DND-41 (cell line): ENCODE data around the gene BPIFB1.

Experiments
- ATAC-seq: fragments of 200-7000 bp; cut with Tn5 transposase; 3 replicates; pipeline ENCODE4 v1.9.1; 2021; ENCODE audit warnings: low read depth; ENCODE audit not compliant: insufficient read depth
- DNase-seq: peaks from one replicate; pipeline ENCODE4 v3.0.0-alpha.2; 2020
- H2AFZ ChIP-seq: 2 replicates; pipeline ENCODE4 v1.6.0; 2012; ENCODE audit warnings: low read depth, low read length
- H3K27ac ChIP-seq: 2 replicates; pipeline ENCODE4 v1.5.1; 2012; ENCODE audit warnings: low read length, inconsistent platforms
- H3K27me3 ChIP-seq: fragments of 200-600 bp; sonication (generic); 2 replicates; pipeline ENCODE4 v1.6.0; 2012; ENCODE audit warnings: low read length, mild to moderate bottlenecking, inconsistent platforms; ENCODE audit not compliant: insufficient read depth, poor library complexity
- H3K36me3 ChIP-seq: 2 replicates; pipeline ENCODE4 v1.5.1; 2012; ENCODE audit warnings: low read length, inconsistent platforms; ENCODE audit not compliant: insufficient read depth
- H3K4me1 ChIP-seq: 2 replicates; pipeline ENCODE4 v1.5.1; 2012; ENCODE audit warnings: mild to moderate bottlenecking, low read length; ENCODE audit not compliant: insufficient read depth
- H3K4me2 ChIP-seq: 2 replicates; pipeline ENCODE4 v1.6.0; 2012; ENCODE audit warnings: mild to moderate bottlenecking, moderate library complexity, low read length, inconsistent platforms; ENCODE audit not compliant: insufficient read depth
- H3K4me3 ChIP-seq, 2 experiments: fragments of 200-600 bp in 1 of 2; shearing (Covaris generic) in 1 of 2; 2 replicates each; pipeline ENCODE4 v1.5.1; 2012 to 2016; ENCODE audit warnings: inconsistent platforms in 2 of 2, low read length in 2 of 2, mild to moderate bottlenecking in 2 of 2, low read depth in 1 of 2, moderate library complexity in 1 of 2
- H3K79me2 ChIP-seq: 2 replicates; pipeline ENCODE4 v1.6.0; 2012; ENCODE audit warnings: low read length, inconsistent platforms; ENCODE audit not compliant: insufficient read depth
- H3K9ac ChIP-seq: 2 replicates; pipeline ENCODE4 v1.6.0; 2012; ENCODE audit warnings: low read depth, mild to moderate bottlenecking, inconsistent platforms, low read length, moderate library complexity
- H3K9me3 ChIP-seq: 2 replicates; pipeline ENCODE4 v1.5.1; 2012; ENCODE audit warnings: low read length, moderate library complexity, mild to moderate bottlenecking, inconsistent platforms; ENCODE audit not compliant: insufficient read depth, severe bottlenecking
- H4K20me1 ChIP-seq: 2 replicates; pipeline ENCODE4 v1.6.0; 2012; ENCODE audit warnings: low read length; ENCODE audit not compliant: insufficient read depth
- CTCF ChIP-seq: IDR thresholded peaks from 2 replicates; pipeline ENCODE4 v1.5.1; 2012; ENCODE audit warnings: borderline replicate concordance, low read length, moderate library complexity, mild to moderate bottlenecking; ENCODE audit not compliant: poor library complexity, severe bottlenecking; ENCODE audit errors: extremely low read depth
- EZH2 ChIP-seq: IDR thresholded peaks from 3 replicates; pipeline ENCODE4 v1.6.1; 2012; ENCODE audit warnings: borderline replicate concordance, low read depth, mild to moderate bottlenecking, moderate library complexity, low read length, inconsistent platforms; ENCODE audit not compliant: severe bottlenecking

BPIFB1 gene

GRCh38 chr20:33252460-33252859 lies 30.6 kb upstream of the BPIFB1 start:
- ATAC-seq (no peak), DNase-seq (no peak)
- no peak overlapping the region for H3K9ac ChIP-seq
- H3K4me2 ChIP-seq, result no peak overlapping the region
- H3K27ac ChIP-seq, result no peak overlapping the region
- no peaks in the 10 kb centered on the region for H3K79me2 ChIP-seq
- H3K27me3 ChIP-seq, result peaks cover 6% of the 10 kb centered on the region
- no peak for TF ChIP-seq EZH2
- no peak for TF ChIP-seq CTCF
- H4K20me1 ChIP-seq, result no peaks in the 10 kb centered on the region
- no peaks in the 10 kb centered on the region for H3K36me3 ChIP-seq
- H3K4me3 ChIP-seq, result no peak overlapping the region
- H3K9me3 ChIP-seq, result no peaks in the 10 kb centered on the region
- no peak overlapping the region for H2AFZ ChIP-seq
- H3K4me1 ChIP-seq, result no peaks in the 10 kb centered on the region

- no peak overlapping the region for H2AFZ ChIP-seq
- no peak overlapping the region for H3K9ac ChIP-seq
- H3K9me3 ChIP-seq, result no peaks in the 10 kb centered on the region
- no peak overlapping the region for H3K4me2 ChIP-seq
- DNase-seq (no peak), ATAC-seq (no peak)
- no peaks in the 10 kb centered on the region for H3K79me2 ChIP-seq
- H3K27ac ChIP-seq, result no peak overlapping the region
- no peaks in the 10 kb centered on the region for H3K4me1 ChIP-seq
- no peak overlapping the region for H3K4me3 ChIP-seq
- TF ChIP-seq EZH2 (no peak), CTCF (no peak)
- no peaks in the 10 kb centered on the region for H4K20me1 ChIP-seq
- H3K36me3 ChIP-seq, result no peaks in the 10 kb centered on the region
- H3K27me3 ChIP-seq, result peaks cover 7% of the 10 kb centered on the region
These were observed 28.0 kb upstream of the BPIFB1 start for GRCh38 chr20:33255005-33255404.

GRCh38 chr20:33257237-33257636 lies 25.8 kb upstream of the BPIFB1 start:
- ATAC-seq, result no peak
- no peaks in the 10 kb centered on the region for H3K36me3 ChIP-seq
- H3K4me1 ChIP-seq, result no peaks in the 10 kb centered on the region
- no peak overlapping the region for H3K9ac ChIP-seq
- H3K79me2 ChIP-seq, result no peaks in the 10 kb centered on the region
- H4K20me1 ChIP-seq, result no peaks in the 10 kb centered on the region
- DNase-seq, result no peak
- H3K4me3 ChIP-seq, result no peak overlapping the region
- H2AFZ ChIP-seq, result no peak overlapping the region
- TF ChIP-seq CTCF, result no peak
- TF ChIP-seq EZH2, result no peak
- no peak overlapping the region for H3K4me2 ChIP-seq
- no peaks in the 10 kb centered on the region for H3K9me3 ChIP-seq
- no peak overlapping the region for H3K27ac ChIP-seq
- peaks cover 21% of the 10 kb centered on the region for H3K27me3 ChIP-seq

DNA sequence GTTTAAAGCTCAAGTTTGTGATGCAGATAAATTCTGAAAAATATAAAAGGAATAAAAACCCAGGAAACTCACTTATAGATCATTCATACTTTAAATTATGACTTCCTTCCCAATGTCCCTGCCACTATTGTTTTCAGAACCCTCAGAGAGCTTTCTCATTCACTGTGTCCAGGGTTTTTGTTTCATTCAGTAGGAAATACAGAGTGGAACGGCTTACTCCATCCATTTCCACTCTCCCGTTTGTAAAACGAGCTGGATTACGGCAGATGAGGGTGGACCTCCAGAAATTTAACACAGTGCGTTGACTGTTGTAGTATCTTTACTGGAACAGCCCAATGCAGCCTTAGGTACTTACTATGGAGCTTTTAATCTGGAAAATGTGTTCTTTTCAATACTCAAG lies 23.6 kb upstream of the BPIFB1 start:
- Histone ChIP-seq H3K9ac (no peak overlapping the region), H3K36me3 (no peaks in the 10 kb centered on the region), H3K4me3 (no peak overlapping the region), H3K27ac (no peak overlapping the region), H4K20me1 (no peaks in the 10 kb centered on the region; the same call in 1 of the 2 replicates), H3K4me2 (no peak overlapping the region), H2AFZ (no peak overlapping the region), H3K27me3 (peaks cover 31% of the 10 kb centered on the region), H3K9me3 (no peaks in the 10 kb centered on the region), H3K79me2 (no peaks in the 10 kb centered on the region), H3K4me1 (no peaks in the 10 kb centered on the region)
- ATAC-seq, result no peak
- no peak for TF ChIP-seq CTCF
- no peak for TF ChIP-seq EZH2
- DNase-seq, result no peak
